GM18858 (cell line): Measurements from ENCODE around the gene SNORC.

Source experiments
- ATAC-seq: cut with Tn5 transposase; IDR thresholded peaks from one replicate; pipeline ENCODE4 v1.9.1; 2021; ENCODE audit not compliant: unreplicated experiment

SNORC gene

GRCh38 chr2:232882085-232882484, 12.0 kb downstream of the SNORC start:
- ATAC-seq: no peak

DNA sequence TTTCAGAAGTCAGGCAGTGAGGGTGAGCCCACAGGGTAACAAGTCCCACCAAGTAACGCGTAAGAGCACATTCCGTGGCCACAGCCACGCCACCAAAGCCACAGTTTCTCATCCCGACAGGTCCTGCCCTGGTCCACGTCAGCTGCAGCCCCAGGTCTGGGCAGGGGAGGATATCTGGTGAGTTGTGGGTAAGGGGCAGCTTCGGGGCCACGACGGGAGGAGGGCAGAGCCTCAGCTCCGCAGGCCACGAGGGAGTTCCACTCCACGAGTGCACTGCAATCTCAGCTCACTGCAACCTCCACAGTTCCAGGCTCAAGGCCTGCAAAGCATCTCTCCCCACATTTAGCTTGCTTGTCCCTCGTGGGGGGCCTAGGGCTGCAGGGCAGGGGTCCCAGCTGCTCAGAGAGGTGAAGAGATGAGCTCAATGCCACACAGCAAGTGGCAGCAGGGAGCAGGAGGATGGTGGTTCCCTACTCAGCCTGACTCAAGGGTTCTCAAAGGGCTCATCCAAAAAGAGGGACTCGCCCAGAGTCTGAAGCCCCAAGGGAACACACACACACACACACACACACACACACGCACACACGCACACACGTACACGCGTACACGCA, 12.5 kb downstream of the SNORC start:
- no peak for ATAC-seq

GRCh38 chr2:232883116-232883721, 13.2 kb downstream of the SNORC start:
- no peak for ATAC-seq

- no peak for ATAC-seq
Observed at GRCh38 chr2:232884001-232884421, 13.9 kb downstream of the SNORC start.

GRCh38 chr2:232884549-232885263, 14.6 kb downstream of the SNORC start:
- ATAC-seq: no peak

DNA sequence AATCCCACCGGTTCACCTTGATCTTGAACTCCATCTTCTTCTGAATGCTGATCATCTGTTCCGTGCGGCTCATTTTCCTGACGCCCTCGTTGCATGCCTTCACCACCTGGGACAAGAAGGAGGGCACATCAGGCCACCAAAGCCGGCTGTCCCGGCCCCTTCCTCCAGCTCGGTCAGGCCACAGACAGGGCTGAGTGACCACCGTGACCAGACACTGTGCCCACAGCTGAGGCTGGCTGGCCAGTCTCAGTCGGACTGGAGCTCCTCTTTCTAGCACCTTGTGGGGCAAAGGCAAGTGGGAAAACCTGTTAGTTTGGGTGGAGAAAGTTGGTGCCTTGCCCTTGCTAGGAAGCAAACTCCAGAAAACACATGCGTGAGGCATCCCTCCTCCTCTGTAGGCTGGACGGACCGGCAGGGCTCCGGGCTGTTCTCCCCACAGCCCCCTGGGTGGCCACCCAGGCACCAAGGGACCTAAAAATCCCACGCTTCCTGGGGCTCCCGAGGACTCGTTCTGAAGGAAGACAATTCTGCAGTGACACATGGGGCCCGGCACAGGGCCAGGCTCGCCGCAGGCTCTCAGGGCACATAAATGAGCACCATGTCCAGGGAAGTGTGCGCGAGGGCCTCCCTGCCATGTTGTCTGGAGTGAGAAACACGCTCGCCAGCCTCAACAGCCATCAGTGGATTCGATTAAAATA, 15.3 kb downstream of the SNORC start:
- ATAC-seq: no peak

- no peak for ATAC-seq
Observed at GRCh38 chr2:232886176-232886575, 16.1 kb downstream of the SNORC start.

GRCh38 chr2:232886632-232887031, 16.6 kb downstream of the SNORC start:
- no peak for ATAC-seq

DNA sequence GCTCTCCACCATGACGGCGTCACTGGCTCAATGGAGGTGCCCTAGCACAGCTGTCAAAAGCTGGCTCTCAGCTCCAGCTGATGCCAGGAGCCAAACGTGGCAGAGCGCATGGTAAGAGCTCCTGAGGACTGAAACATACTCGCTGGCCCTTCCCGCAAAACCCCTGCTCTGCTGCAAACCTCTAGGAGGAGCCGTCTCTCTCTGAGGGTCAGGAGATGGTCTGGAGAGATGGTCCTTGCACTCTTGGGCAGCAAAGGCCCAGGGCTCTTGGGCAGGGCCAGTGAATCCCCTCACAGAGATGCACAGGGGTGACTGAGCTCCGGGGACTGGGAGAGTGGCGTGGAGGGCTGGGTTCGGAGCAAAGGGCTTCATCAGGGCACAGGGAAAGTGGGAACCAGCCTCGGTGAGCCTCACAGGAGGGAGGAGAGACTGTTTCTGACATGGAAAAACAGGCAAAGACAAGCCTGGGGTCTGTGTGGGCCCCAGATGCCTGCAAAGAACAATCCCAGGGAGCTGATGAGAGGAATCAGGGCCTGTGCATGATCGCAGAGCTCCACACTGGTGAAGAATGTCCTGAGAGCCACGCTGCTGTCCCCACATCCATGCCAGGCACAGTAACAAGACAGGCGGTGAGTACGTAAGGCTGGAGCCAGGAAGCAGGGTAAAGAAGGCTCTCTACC, 17.2 kb downstream of the SNORC start:
- ATAC-seq: no peak

- ATAC-seq: no peak
Observed at GRCh38 chr2:232888099-232888836, 18.2 kb downstream of the SNORC start.

- no peak for ATAC-seq
Observed at GRCh38 chr2:232888839-232889529, 18.9 kb downstream of the SNORC start.

- no peak for ATAC-seq
Observed at GRCh38 chr2:232889876-232890401, 19.9 kb downstream of the SNORC start.

GRCh38 chr2:232890536-232890895, 20.5 kb downstream of the SNORC start:
- no peak for ATAC-seq

DNA sequence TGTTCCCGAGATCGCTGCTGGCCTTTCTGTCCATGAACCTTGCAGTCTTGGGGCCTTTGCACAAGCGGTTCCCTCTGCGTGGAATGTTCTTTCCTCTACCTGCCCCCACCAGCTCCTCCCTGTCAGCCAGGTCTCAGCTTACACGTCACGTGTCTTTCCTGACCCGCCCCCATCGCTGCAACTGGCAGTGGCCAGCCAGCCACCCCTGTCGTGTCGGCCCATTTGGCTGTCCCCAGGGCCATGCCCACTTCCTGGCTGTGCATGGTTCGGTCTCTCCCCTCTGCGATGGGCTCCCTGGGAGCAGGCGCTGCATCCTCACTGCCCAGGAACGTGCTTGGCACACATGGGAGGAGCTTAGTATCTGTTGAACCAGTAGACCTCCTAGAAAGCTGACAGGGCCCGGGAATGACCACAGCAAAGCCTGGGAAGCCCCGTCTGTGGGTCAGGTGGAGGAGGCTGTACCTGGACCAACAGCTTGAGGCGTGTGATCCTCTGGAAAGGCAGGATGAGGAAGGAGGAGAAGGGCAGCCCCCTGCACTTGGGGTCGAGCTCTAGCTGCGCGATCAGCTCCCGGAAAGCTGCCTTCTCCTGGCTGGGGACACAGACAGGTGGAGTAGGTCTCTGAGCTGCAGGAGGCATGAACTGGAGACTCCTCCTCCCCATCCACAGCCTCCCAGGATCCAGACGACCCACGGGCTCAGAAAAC, 21.0 kb downstream of the SNORC start:
- ATAC-seq: no peak

DNA sequence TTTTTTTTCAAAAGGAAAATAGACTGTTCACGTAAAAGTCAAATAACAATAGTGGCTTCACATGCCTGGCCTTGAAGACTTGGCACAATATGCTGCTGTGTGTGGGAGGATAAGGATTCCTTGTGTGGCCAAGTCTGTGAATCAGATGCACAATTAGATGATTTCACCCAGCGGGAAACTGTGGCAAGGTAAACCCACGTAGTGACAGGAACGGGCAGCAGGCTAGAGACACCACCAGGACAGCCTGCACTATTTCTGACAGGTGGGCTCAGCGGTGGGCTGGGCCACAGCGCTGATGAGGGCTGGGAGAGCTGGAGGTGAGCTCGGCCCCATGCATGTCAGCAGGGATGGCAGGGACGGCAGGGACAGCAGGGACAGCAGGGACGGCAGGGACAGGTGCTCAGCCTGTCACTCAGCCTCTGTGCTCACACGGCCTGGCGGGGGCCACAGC, 21.6 kb downstream of the SNORC start:
- ATAC-seq: no peak

- ATAC-seq: no peak
Observed at GRCh38 chr2:232892221-232892620, 22.2 kb downstream of the SNORC start.

GRCh38 chr2:232892843-232893242, 22.8 kb downstream of the SNORC start:
- no peak for ATAC-seq

DNA sequence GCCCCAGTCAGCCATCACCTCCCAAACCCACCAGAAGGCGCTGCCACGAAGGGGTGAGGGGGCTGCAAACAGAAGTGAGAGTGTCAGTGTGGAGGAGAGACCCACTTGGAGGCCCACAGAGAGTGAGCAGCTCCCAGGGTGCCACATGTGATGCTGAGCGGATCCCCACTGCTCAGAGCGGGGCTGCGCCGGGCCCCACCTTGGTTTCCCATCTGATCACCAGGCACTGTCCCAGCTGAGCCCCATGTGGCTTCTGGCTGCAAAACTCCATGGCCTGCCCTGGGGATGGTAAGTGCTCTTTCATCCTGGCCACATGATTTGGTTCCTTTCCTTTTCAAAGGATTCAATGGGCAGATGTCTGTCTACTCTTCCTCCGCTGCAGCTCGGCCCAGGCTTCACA, 23.8 kb downstream of the SNORC start:
- no peak for ATAC-seq

- ATAC-seq: no peak
Observed at GRCh38 chr2:232894251-232894650, 24.2 kb downstream of the SNORC start.
